Left cardiac atrium (tissue), 2 donors: ENCODE data around the gene RBBP7. TPM values are rescaled to one million over a fixed set of nuclear protein-coding genes. Genes with fewer than 3 reads are reported as not detected.

Experiments used
- total RNA-seq, 2 donors: library from RNA; stranded (reverse); fragmentation: NEBNext Ultra II Directional; extraction: Animal tissue kit (Norgen Biotek cat#: 25700); gene quantifications; one replicate each; pipeline ENCODE4 v1.2.1, GENCODE V29; 2021
- donor health status: DM: no; HTN: yes; CAD: no; lungs with severe emphysema.
- donor health status: DM: yes; HTN: yes; CAD: no.

The RBBP7 gene
- total RNA-seq, 2 donors from 2014 or later = 76.8 to 83.1 TPM

Other genes starting within 250 kb of the RBBP7 start
- gene S100G, start 220.2 kb downstream of the RBBP7 start, total RNA-seq = not detected
- gene CTPS2, start 157.7 kb downstream of the RBBP7 start, total RNA-seq = 1 to 10 TPM; 5.1 to 6.2 TPM
- 10 to 100 TPM; 15.6 to 25.3 TPM for gene SYAP1, start 150.8 kb downstream of the RBBP7 start, total RNA-seq
- 1 to 10 TPM; 6.5 to 9.0 TPM for gene TXLNG, start 83.9 kb downstream of the RBBP7 start, total RNA-seq
- gene REPS2, start 76.3 kb upstream of the RBBP7 start, total RNA-seq = 10 to 100 TPM; 10.5 to 13.7 TPM